SK-N-SH treated with all-trans-retinoic acid at 6 μM for 48 hours (cell line): ENCODE results near the gene CCDC24.

Experiments used
- ATAC-seq: fragments of 200-7000 bp; cut with Tn5 transposase; 3 replicates; pipeline ENCODE4 v1.9.1; 2020; ENCODE audit warnings: mild to moderate bottlenecking, moderate library complexity
- ARNTL ChIP-seq: fragments of 450-650 bp; formaldehyde crosslinking; IDR thresholded peaks from 2 replicates; pipeline ENCODE4 v1.5.0; 2020; ENCODE audit warnings: low read depth, mild to moderate bottlenecking, moderate library complexity, borderline replicate concordance
- BACH2 ChIP-seq: fragments of 250-450 bp; sonication (Bioruptor Pico); IDR thresholded peaks from 2 replicates; pipeline ENCODE4 v1.9.0; 2021; ENCODE audit warnings: mild to moderate bottlenecking, borderline replicate concordance
- CREB5 ChIP-seq: fragments of 250-450 bp; sonication (Bioruptor Pico); IDR thresholded peaks from 2 replicates; pipeline ENCODE4 v1.5.1; 2020; ENCODE audit warnings: low read depth, mild to moderate bottlenecking, moderate library complexity
- CSDC2 ChIP-seq: fragments of 250-450 bp; sonication (Bioruptor Pico); IDR thresholded peaks from 2 replicates; pipeline ENCODE4 v1.5.0; 2020; ENCODE audit warnings: mild to moderate bottlenecking, moderate library complexity
- CSRNP3 ChIP-seq: fragments of 250-450 bp; sonication (Bioruptor Pico); IDR thresholded peaks from 2 replicates; pipeline ENCODE4 v1.5.1; 2021; ENCODE audit warnings: mild to moderate bottlenecking, moderate library complexity
- ESRRG ChIP-seq: fragments of 250-450 bp; sonication (Bioruptor Pico); IDR thresholded peaks from 2 replicates; pipeline ENCODE4 v1.6.1; 2021; ENCODE audit warnings: mild to moderate bottlenecking
- GLIS3 ChIP-seq: fragments of 250-450 bp; sonication (Bioruptor Pico); IDR thresholded peaks from 2 replicates; pipeline ENCODE4 v1.5.0; 2020; ENCODE audit warnings: mild to moderate bottlenecking, moderate library complexity
- ISL1 ChIP-seq: fragments of 250-450 bp; sonication (Bioruptor Pico); IDR thresholded peaks from 2 replicates; pipeline ENCODE4 v2.1.2; 2022; ENCODE audit warnings: mild to moderate bottlenecking, moderate library complexity
- OSR1 ChIP-seq: fragments of 250-450 bp; sonication (Bioruptor Pico); IDR thresholded peaks from 2 replicates; pipeline ENCODE4 v1.8.0; 2022; ENCODE audit warnings: moderate library complexity, mild to moderate bottlenecking, inconsistent platforms
- PATZ1 ChIP-seq: fragments of 250-450 bp; sonication (Bioruptor Pico); IDR thresholded peaks from 2 replicates; pipeline ENCODE4 v1.8.0; 2020; ENCODE audit warnings: mild to moderate bottlenecking, moderate library complexity, borderline replicate concordance
- POU6F1 ChIP-seq: fragments of 250-450 bp; sonication (Bioruptor Pico); IDR thresholded peaks from 2 replicates; pipeline ENCODE4 v1.8.0; 2021; ENCODE audit warnings: low read depth, mild to moderate bottlenecking, moderate library complexity, borderline replicate concordance
- PPARA ChIP-seq: fragments of 250-450 bp; sonication (Bioruptor Pico); IDR thresholded peaks from 2 replicates; pipeline ENCODE4 v1.5.0; 2020; ENCODE audit warnings: mild to moderate bottlenecking, borderline replicate concordance
- RARB ChIP-seq: fragments of 250-450 bp; sonication (Bioruptor Pico); IDR thresholded peaks from 2 replicates; pipeline ENCODE4 v1.8.0; 2021; ENCODE audit warnings: mild to moderate bottlenecking, moderate library complexity
- SNAI2 ChIP-seq: fragments of 250-450 bp; sonication (Bioruptor Pico); IDR thresholded peaks from 2 replicates; pipeline ENCODE4 v1.5.0; 2020; ENCODE audit warnings: mild to moderate bottlenecking, moderate library complexity
- TCF4 ChIP-seq: fragments of 250-450 bp; sonication (Bioruptor Pico); IDR thresholded peaks from 2 replicates; pipeline ENCODE4 v1.8.0; 2021; ENCODE audit warnings: mild to moderate bottlenecking, moderate library complexity, borderline replicate concordance
- TOX ChIP-seq: fragments of 250-450 bp; sonication (Bioruptor Pico); IDR thresholded peaks from 2 replicates; pipeline ENCODE4 v1.8.0; 2021; ENCODE audit warnings: mild to moderate bottlenecking, moderate library complexity, borderline replicate concordance
- TSHZ2 ChIP-seq: fragments of 250-450 bp; sonication (Bioruptor Pico); IDR thresholded peaks from 2 replicates; pipeline ENCODE4 v1.5.0; 2020; ENCODE audit warnings: mild to moderate bottlenecking, moderate library complexity
- ZC3H10 ChIP-seq: fragments of 250-450 bp; sonication (Bioruptor Pico); IDR thresholded peaks from 2 replicates; pipeline ENCODE4 v1.5.1; 2021; ENCODE audit warnings: mild to moderate bottlenecking, moderate library complexity
- ZFP3 ChIP-seq: fragments of 250-450 bp; sonication (Bioruptor Pico); IDR thresholded peaks from 2 replicates; pipeline ENCODE4 v1.5.0; 2020; ENCODE audit warnings: mild to moderate bottlenecking, moderate library complexity
- ZFP30 ChIP-seq: fragments of 450-650 bp; formaldehyde crosslinking; IDR thresholded peaks from 2 replicates; pipeline ENCODE4 v1.5.0; 2022; ENCODE audit warnings: mild to moderate bottlenecking, moderate library complexity
- ZNF565 ChIP-seq: fragments of 450-650 bp; formaldehyde crosslinking; conservative IDR thresholded peaks from 2 replicates; pipeline ENCODE4 v1.5.0; 2020; ENCODE audit warnings: low read depth, mild to moderate bottlenecking, moderate library complexity
- ZNF70 ChIP-seq: fragments of 450-650 bp; formaldehyde crosslinking; IDR thresholded peaks from 2 replicates; pipeline ENCODE4 v1.5.0; 2020; ENCODE audit warnings: mild to moderate bottlenecking, moderate library complexity
- ZNF8 ChIP-seq: fragments of 450-650 bp; formaldehyde crosslinking; IDR thresholded peaks from 2 replicates; pipeline ENCODE4 v1.5.0; 2020; ENCODE audit warnings: mild to moderate bottlenecking, moderate library complexity

Gene CCDC24

GRCh38 chr1:44015206-44015605, 23.8 kb downstream of the CCDC24 start (continued):
- TF ChIP-seq TOX (CRISPR knock-in tag) (no peak), ARNTL (CRISPR knock-in tag) (no peak), ESRRG (CRISPR knock-in tag) (no peak), SNAI2 (CRISPR knock-in tag) (no peak), CREB5 (CRISPR knock-in tag) (no peak), ISL1 (CRISPR knock-in tag) (no peak), BACH2 (CRISPR knock-in tag) (no peak), ZC3H10 (CRISPR knock-in tag) (no peak), PPARA (CRISPR knock-in tag) (no peak), RARB (no peak)

GRCh38 chr1:44016041-44016889, 24.9 kb downstream of the CCDC24 start:
- TF ChIP-seq SNAI2 (CRISPR knock-in tag) (no peak), ZNF8 (CRISPR knock-in tag) (no peak), GLIS3 (CRISPR knock-in tag) (no peak), CREB5 (CRISPR knock-in tag) (no peak), ARNTL (CRISPR knock-in tag) (no peak), ZFP30 (CRISPR knock-in tag) (no peak), PATZ1 (CRISPR knock-in tag) (no peak), CSDC2 (CRISPR knock-in tag) (no peak), PPARA (CRISPR knock-in tag) (no peak), CSRNP3 (CRISPR knock-in tag) (no peak), TCF4 (CRISPR knock-in tag) (no peak), ESRRG (CRISPR knock-in tag) (no peak), POU6F1 (no peak), OSR1 (CRISPR knock-in tag) (no peak), ISL1 (CRISPR knock-in tag) (no peak), ZNF70 (CRISPR knock-in tag) (no peak), ZFP3 (CRISPR knock-in tag) (no peak), ZC3H10 (CRISPR knock-in tag) (no peak), TSHZ2 (CRISPR knock-in tag) (no peak), ZNF565 (no peak)
- ATAC-seq, result no peak
